MM.1S (cell line): ENCODE results near the gene SRGAP3.

ENCODE experiments used
- EZH2 ChIP-seq: fragments of 300-600 bp; sonication (generic); optimal IDR thresholded peaks from 2 replicates; pipeline ENCODE3; 2017; ENCODE audit warnings: low read depth, mild to moderate bottlenecking, antibody characterized with exemption, low read length, mixed read lengths
- EZH2phosphoT487 ChIP-seq: fragments of 300-600 bp; sonication (generic); IDR thresholded peaks from 2 replicates; pipeline ENCODE4 v1.6.1; 2018; ENCODE audit warnings: antibody characterized with exemption, low read length
- TF ChIP-seq, protein P1 (sequence below): fragments of 300-600 bp; sonication (generic); IDR thresholded peaks from 2 replicates; pipeline ENCODE4 v1.5.1; 2016; ENCODE audit warnings: antibody characterized with exemption, low read length, mixed read lengths

DNA sequence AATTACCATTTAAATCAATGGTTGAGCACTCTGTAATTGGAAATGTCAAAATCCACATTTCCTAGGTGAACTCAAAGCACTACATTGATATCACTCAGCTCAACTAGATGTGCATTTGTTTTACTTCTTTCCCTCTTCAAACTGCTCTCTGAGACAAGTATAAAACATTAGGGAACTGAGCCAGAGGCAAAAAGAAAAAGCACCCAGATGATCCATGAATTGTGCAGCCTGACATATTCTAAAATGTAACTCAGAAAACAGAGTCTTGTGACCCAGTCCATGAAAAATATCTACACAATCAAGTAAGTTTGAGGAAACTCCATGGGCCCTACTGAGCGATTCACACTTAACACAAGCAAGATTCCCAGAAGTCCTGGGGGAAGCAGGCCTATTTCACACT is 9.8 kb downstream of the SRGAP3 start:
- TF ChIP-seq EZH2phosphoT487 = no peak
- TF ChIP-seq, protein P1, sequence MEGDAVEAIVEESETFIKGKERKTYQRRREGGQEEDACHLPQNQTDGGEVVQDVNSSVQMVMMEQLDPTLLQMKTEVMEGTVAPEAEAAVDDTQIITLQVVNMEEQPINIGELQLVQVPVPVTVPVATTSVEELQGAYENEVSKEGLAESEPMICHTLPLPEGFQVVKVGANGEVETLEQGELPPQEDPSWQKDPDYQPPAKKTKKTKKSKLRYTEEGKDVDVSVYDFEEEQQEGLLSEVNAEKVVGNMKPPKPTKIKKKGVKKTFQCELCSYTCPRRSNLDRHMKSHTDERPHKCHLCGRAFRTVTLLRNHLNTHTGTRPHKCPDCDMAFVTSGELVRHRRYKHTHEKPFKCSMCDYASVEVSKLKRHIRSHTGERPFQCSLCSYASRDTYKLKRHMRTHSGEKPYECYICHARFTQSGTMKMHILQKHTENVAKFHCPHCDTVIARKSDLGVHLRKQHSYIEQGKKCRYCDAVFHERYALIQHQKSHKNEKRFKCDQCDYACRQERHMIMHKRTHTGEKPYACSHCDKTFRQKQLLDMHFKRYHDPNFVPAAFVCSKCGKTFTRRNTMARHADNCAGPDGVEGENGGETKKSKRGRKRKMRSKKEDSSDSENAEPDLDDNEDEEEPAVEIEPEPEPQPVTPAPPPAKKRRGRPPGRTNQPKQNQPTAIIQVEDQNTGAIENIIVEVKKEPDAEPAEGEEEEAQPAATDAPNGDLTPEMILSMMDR = no peak
- no peak for TF ChIP-seq EZH2
